ENCODE data around the gene MIPEP.
"Not testable (repeated sequence)": the region's sequence is repeated elsewhere in the genome, so short reads cannot be mapped to it uniquely, and the experiment has no call there.

MIPEP gene

DNA sequence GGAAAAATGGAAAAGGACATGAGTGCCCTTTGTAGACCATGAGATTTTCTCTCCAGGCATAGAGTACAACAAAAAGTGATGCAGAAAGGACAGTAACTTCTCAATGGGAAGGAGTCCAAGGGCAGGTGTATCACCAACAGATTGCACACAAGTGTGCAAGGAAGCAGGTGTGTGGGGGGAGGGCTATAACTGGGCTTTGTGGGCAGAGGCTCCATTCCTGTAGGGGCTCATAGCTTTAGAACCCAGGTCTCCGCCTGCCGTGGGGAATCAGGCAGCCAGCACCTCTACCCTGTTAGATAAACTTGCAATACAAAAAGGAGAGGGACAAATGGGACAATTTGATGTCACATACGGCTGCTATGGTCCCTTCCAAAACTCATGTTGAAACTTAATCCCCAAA lies 119.8 kb downstream of the MIPEP start:
- no peak for DNase-seq (ENCODE audit: low spot score)
- in situ Hi-C loops (cut with MboI; ENCODE audit: low pct_unique_long_range_greater_than_20kb, low sequenced_read_pairs, unreplicated experiment), result no loop called here
- no peak for TF ChIP-seq CTCF (IDR thresholded peaks at IDR 0.05; ENCODE audit: extremely low read depth, insufficient read depth, missing control alignments)

DNA sequence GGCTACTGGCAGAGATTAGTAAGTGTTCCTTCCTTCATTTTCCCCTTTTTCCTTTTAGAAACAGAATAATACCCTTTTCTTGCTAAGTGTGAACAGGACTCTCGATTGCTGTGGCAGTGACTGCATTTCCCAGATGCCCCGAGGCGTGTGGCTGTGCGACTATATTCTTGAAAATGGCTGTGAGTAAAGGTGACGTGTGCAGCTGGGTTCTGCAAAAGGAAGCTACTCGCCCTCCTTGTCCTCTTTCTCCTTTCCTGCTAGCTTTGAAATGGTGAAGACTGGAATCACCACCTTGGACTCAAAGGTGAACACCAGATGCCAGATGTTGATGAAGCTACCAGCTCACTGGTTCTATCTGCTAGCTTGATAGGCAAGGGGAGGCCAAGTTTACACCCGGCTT lies 121.4 kb downstream of the MIPEP start:
- no peak for TF ChIP-seq CTCF (IDR thresholded peaks at IDR 0.05; ENCODE audit: extremely low read depth, insufficient read depth, missing control alignments)
- in situ Hi-C loops (cut with MboI; ENCODE audit: low pct_unique_long_range_greater_than_20kb, low sequenced_read_pairs, unreplicated experiment), result no loop called here
- no peak for DNase-seq (ENCODE audit: low spot score)

- in situ Hi-C loops (cut with MboI; ENCODE audit: low pct_unique_long_range_greater_than_20kb, low sequenced_read_pairs, unreplicated experiment), result no loop called here
- TF ChIP-seq CTCF (IDR thresholded peaks at IDR 0.05; ENCODE audit: extremely low read depth, insufficient read depth, missing control alignments), result no peak
- DNase-seq (ENCODE audit: low spot score), result no peak
These were observed 122.3 kb downstream of the MIPEP start for GRCh38 chr13:23766939-23767338.

DNA sequence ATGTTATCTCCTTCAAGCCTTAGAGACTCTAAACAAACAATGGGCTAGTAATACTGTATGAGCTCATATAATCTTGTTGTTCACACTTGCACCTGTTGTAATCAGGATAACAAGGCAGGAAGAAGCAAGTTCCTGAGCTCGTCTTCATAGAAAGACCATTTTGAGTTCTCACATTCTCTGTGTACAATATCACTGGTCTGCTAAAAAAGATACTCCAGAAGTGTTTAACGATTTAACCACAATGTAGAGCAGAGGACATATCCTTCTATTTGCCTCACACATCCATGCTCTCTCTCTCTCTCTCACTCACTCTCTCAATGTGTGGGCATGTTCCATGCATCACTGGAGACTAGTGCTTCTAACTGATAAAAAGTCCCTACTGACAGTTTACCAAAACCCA lies 122.9 kb downstream of the MIPEP start:
- TF ChIP-seq CTCF (IDR thresholded peaks at IDR 0.05; ENCODE audit: extremely low read depth, insufficient read depth, missing control alignments), result no peak
- no peak for DNase-seq (ENCODE audit: low spot score)
- in situ Hi-C loops (cut with MboI; ENCODE audit: low pct_unique_long_range_greater_than_20kb, low sequenced_read_pairs, unreplicated experiment), result no loop called here

DNA sequence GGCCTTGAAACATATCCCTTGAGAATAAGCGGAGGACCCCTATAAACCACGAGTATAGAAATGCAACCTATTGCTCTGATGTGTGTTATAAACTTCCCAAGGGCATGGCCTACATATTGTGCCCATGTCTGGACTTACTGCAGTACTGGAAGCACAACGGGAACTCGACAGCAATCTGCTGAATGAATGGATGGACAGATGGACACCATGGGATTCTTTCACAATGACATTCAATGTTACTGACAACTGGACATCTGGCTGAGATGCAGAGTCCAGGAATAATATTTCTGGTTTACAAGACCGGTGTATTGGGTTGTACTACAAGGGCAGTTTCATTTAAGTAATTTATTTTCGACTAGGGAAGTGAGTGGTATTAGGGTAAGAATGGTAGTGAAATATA lies 123.7 kb downstream of the MIPEP start:
- in situ Hi-C loops (cut with MboI; ENCODE audit: low pct_unique_long_range_greater_than_20kb, low sequenced_read_pairs, unreplicated experiment), result no loop called here
- TF ChIP-seq CTCF (IDR thresholded peaks at IDR 0.05; ENCODE audit: extremely low read depth, insufficient read depth, missing control alignments), result no peak
- no peak for DNase-seq (ENCODE audit: low spot score)

DNA sequence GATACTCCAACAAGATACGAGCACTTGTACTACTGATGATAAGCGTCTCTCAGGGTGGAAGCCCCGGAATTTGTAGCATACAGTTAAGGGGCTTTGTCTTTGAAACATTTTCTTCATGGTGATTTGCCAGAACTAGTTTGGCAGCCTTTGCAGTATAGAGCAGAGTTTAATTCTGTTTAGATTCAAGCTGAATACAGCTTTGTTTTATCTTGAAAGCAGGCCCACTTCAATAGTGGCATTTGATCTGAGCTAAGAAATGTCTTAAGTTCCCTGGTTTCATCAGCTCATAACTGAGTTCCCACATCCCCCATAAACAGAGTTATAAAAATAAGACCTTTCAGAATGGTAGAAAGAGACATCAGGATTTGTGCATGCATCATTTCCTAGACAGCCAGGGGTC lies 125.9 kb downstream of the MIPEP start:
- in situ Hi-C loops (cut with MboI; ENCODE audit: low pct_unique_long_range_greater_than_20kb, low sequenced_read_pairs, unreplicated experiment), result no loop called here
- TF ChIP-seq CTCF (IDR thresholded peaks at IDR 0.05; ENCODE audit: extremely low read depth, insufficient read depth, missing control alignments), result no peak
- no peak for DNase-seq (ENCODE audit: low spot score)

GRCh38 chr13:23761760-23762159 lies 127.4 kb downstream of the MIPEP start:
- in situ Hi-C loops (cut with MboI; ENCODE audit: low pct_unique_long_range_greater_than_20kb, low sequenced_read_pairs, unreplicated experiment); DNase-seq (ENCODE audit: low spot score): not testable (repeated sequence)

Measured in GM13977 (cell line).